ENCODE results near the gene EAF1. TPM values are rescaled to one million over a fixed set of nuclear protein-coding genes. Genes with fewer than 3 reads are reported as not detected.
A peak's percentile ranks its signal among the peaks of the same experiment; 100 is the strongest.

Gene EAF1
- total RNA-seq (10 to 100 TPM in 4 of 9 donors, 1 to 10 TPM in 5; 7.0 to 19.6 (median 9.8) TPM), polyA plus RNA-seq (10 to 100 TPM in 1 of 2 donors, 1 to 10 TPM in 1; 2.7 to 10.8 TPM)
- long read RNA-seq, donor 1, partial matches to known transcripts = 3 of 6 reads
- long read RNA-seq, donor 1, other reads (novel, unspliced or antisense) = 1 of 6 reads
- long read RNA-seq, donor 2, full-length matches to known transcripts = 13 of 17 reads
- long read RNA-seq, donor 2, partial matches to known transcripts = 2 of 17 reads
- long read RNA-seq, donor 2, other reads (novel, unspliced or antisense) = 2 of 17 reads
- long read RNA-seq, donor 3, full-length matches to known transcripts = 11 of 14 reads
- long read RNA-seq, donor 3, partial matches to known transcripts = 0 of 14 reads
- long read RNA-seq, donor 3, other reads (novel, unspliced or antisense) = 3 of 14 reads

GRCh38 chr3:15427182-15427880, at the start of gene EAF1, which contains the start of gene METTL6:
Gene EAF1 (plus strand): TSS chr3:15427598. CDS start chr3:15427780, 182 bp downstream.
Gene METTL6 (minus strand): TSS chr3:15427544. CDS start chr3:15426511, 1,033 bp downstream.
- H3K27ac ChIP-seq = peak within 1 kb of the TSS in 11 of 12 donors; percentile 62 to 92 (median 81)
- peaks cover 0 to 54% (median 40%) of the 10 kb centered on the region in 12 donors for H3K4me1 ChIP-seq
- intact Hi-C loops (cut with DNase I) = loop anchor here in 9 of 10 donors (5.0 to 10.0 kb wide), 3 partner anchors 127 to 135 kb away; no protein-coding TSS in a partner anchor
- H3K4me3 ChIP-seq = peak within 1 kb of the TSS; percentile 78 to 98 (median 92)
- ATAC-seq (peak; percentile 84 to 96 (median 92)), DNase-seq (peak; percentile 84 to 90 (median 88))
- no peaks in the 10 kb centered on the region for H3K27me3 ChIP-seq
- H3K9me3 ChIP-seq = no peaks in the 10 kb centered on the region
- peak in 3 of 12 donors; percentile 24 to 30 (median 24) for TF ChIP-seq CTCF (IDR thresholded peaks at IDR 0.05)
- TF ChIP-seq POLR2A (IDR thresholded peaks at IDR 0.05) = peak in 1 of 2 donors; percentile 61
- H3K36me3 ChIP-seq = peaks cover 0 to 61% (median 43%) of the 10 kb centered on the region in 9 donors
- 0% methylated on average over 26 to 52 of the region's 52 CpGs for WGBS, 4 donors

- intact Hi-C loops (cut with DNase I) = loop anchor here in 9 of 10 donors (1.0 to 10.0 kb wide), 8 partner anchors 45 to 173 kb away; partner anchors contain the start of genes SH3BP5 (in 5 of the 9) and CAPN7 (in 3 of the 9)
- H3K9me3 ChIP-seq = no peaks in the 10 kb centered on the region
- no peaks in the 10 kb centered on the region for H3K36me3 ChIP-seq
- DNase-seq (peak; percentile 92 to 97 (median 94)), ATAC-seq (peak; percentile 97 to 98 (median 98))
- H3K4me3 ChIP-seq = peak overlapping the region in 3 of 12 donors; percentile 0 to 25 (median 20)
- H3K27ac ChIP-seq = peak overlapping the region in 8 of 12 donors; percentile 8 to 73 (median 56)
- peaks cover 0 to 6% (median 0%) of the 10 kb centered on the region in 12 donors for H3K4me1 ChIP-seq
- TF ChIP-seq CTCF (IDR thresholded peaks at IDR 0.05) (peak; percentile 68 to 91 (median 82)), POLR2A (IDR thresholded peaks at IDR 0.05) (peak in 1 of 2 donors; percentile 33)
- 32 to 36% (median 34%) methylated on average over 16 of the region's 16 CpGs for WGBS, 4 donors
- H3K27me3 ChIP-seq = no peaks in the 10 kb centered on the region
These were observed 49.2 kb upstream of the EAF1 start for GRCh38 chr3:15377961-15378791.

- Histone ChIP-seq H3K27ac (no peak overlapping the region), H3K36me3 (no peaks in the 10 kb centered on the region), H3K9me3 (peaks cover 0 to 10% (median 4%) of the 10 kb centered on the region in 12 donors), H3K27me3 (no peaks in the 10 kb centered on the region), H3K4me1 (peaks cover 0 to 31% (median 0%) of the 10 kb centered on the region in 12 donors), H3K4me3 (no peak overlapping the region)
- intact Hi-C loops (cut with DNase I) = loop anchor here in 1 of 10 donors (2.0 kb wide), 1 partner anchor 114 kb away; no protein-coding TSS in a partner anchor
- ATAC-seq (no peak), DNase-seq (no peak)
- TF ChIP-seq POLR2A (IDR thresholded peaks at IDR 0.05) (no peak), CTCF (IDR thresholded peaks at IDR 0.05) (no peak)
- WGBS, 4 donors = 65 to 79% (median 71%) methylated on average over 6 of the region's 6 CpGs
These were observed 46.2 kb upstream of the EAF1 start for GRCh38 chr3:15380980-15381890.
